Thyroid gland (tissue), 4 donors: ENCODE data around the gene NIPBL. TPM values are rescaled to one million over a fixed set of nuclear protein-coding genes. Genes with fewer than 3 reads are reported as not detected.

ENCODE experiments used
- DNase-seq, 2 donors: peaks; one replicate each; pipeline ENCODE4 v3.0.0-alpha.2; 2019
- H3K27ac ChIP-seq, 3 donors: fragments of 200-600 bp; sonication (generic); 1 replicate in 2 of 3; 2 replicates in 1 of 3; pipeline ENCODE4 v1.5.1; 2016 to 2019; ENCODE audit warnings: mild to moderate bottlenecking in 1 of 3, moderate library complexity in 1 of 3
- H3K27me3 ChIP-seq: fragments of 200-600 bp; sonication (generic); one replicate; pipeline ENCODE4 v1.5.1; 2019
- H3K36me3 ChIP-seq, 2 donors: fragments of 200-600 bp; sonication (generic); one replicate each; pipeline ENCODE4 v1.5.1; 2016 to 2019
- H3K4me1 ChIP-seq, 2 donors: fragments of 200-600 bp; sonication (generic); one replicate each; pipeline ENCODE4 v1.5.1; 2017 to 2019
- H3K4me3 ChIP-seq, 3 donors: fragments of 200-600 bp; sonication (generic); replicated peaks in 1 of 3; 1 replicate in 2 of 3; 2 replicates in 1 of 3; pipeline ENCODE4 v1.5.1; 2016; ENCODE audit warnings: mild to moderate bottlenecking in 1 of 3
- H3K9me3 ChIP-seq: fragments of 200-600 bp; sonication (generic); one replicate; pipeline ENCODE4 v1.5.1; 2017
- POLR2A ChIP-seq, 2 donors: fragments of 450-650 bp; IDR thresholded peaks; one replicate each; pipeline ENCODE4 v1.6.1; 2017; ENCODE audit warnings: antibody characterized with exemption in 2 of 2, mild to moderate bottlenecking in 2 of 2, moderate library complexity in 1 of 2
- WGBS, 2 donors: methylation state at CpG; one replicate each; pipeline ENCODE4 v1.1.5; 2017; 5-methylcytosine and 5-hydroxymethylcytosine counted together
- intact Hi-C: fragments of 100-400 bp; cut with DNase I; formaldehyde crosslinking; loops from one replicate; pipeline ENCODE4 v1.15.1; 2023
- total RNA-seq, 4 donors: library from RNA; depleted of rRNA; stranded (reverse); fragments of >200 nt; gene quantifications; one replicate each; pipeline ENCODE4 v1.2.3, GENCODE V29; 2016
- TF ChIP-seq, protein P1 (sequence below), 6 experiments: fragments of 200-600 bp in 3 of 6; fragments of 450-650 bp in 3 of 6; sonication (generic) in 3 of 6; IDR thresholded peaks; one replicate each; pipeline ENCODE4 v1.5.1; 2016 to 2019; ENCODE audit warnings: antibody characterized with exemption in 6 of 6, mild to moderate bottlenecking in 2 of 6, inconsistent platforms in 1 of 6, moderate library complexity in 1 of 6

NIPBL gene
- total RNA-seq, 4 donors from 2014 or later = 62.1 to 145 (median 87.8) TPM

DNA sequence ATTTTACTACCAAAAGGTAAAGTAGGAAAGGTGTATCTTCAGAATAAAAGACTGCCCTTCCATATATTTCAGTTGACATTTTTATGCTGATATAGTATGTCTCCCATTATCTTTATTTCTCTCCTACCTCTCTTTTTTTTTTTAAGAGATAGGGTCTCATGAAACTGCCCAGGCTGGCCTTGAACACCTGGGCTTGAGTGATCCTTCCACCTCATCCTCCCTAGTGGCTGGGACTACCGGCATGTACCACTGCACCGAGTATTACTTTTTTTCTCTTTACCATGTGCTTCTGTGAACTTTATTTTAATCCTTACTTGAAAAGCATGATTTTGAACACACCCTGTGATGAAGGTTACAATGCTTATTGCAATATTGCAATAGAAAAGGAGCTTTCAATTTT lies 42.7 kb downstream of the NIPBL start:
- WGBS, 2 donors = 71 to 80% methylated on average over 2 of the region's 2 CpGs

DNA sequence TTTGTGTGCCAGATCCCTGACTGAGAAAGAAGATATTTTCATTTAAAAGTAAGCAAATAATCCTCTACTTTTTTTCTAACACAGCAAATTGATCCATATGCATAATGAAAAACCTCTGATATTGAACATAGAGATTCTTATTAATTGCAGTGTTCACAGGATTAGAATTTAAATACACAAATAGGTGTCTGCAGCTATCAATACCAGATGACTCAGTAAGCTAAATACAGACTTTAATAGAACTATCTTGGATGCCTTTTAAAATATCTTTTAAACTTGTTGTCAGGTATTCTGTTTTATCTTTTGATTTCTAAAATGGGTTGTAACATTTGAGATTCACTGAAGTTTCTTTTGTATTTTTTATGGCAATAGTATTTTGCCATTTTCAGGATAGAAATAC lies 43.1 kb downstream of the NIPBL start:
- Histone ChIP-seq H3K9me3 (no peaks in the 10 kb centered on the region), H3K27me3 (no peaks in the 10 kb centered on the region), H3K27ac (no peak overlapping the region), H3K4me3 (no peak overlapping the region), H3K4me1 (no peaks in the 10 kb centered on the region), H3K36me3 (no peaks in the 10 kb centered on the region)
- TF ChIP-seq POLR2A (IDR thresholded peaks at IDR 0.05) = no peak
- TF ChIP-seq, protein P1, sequence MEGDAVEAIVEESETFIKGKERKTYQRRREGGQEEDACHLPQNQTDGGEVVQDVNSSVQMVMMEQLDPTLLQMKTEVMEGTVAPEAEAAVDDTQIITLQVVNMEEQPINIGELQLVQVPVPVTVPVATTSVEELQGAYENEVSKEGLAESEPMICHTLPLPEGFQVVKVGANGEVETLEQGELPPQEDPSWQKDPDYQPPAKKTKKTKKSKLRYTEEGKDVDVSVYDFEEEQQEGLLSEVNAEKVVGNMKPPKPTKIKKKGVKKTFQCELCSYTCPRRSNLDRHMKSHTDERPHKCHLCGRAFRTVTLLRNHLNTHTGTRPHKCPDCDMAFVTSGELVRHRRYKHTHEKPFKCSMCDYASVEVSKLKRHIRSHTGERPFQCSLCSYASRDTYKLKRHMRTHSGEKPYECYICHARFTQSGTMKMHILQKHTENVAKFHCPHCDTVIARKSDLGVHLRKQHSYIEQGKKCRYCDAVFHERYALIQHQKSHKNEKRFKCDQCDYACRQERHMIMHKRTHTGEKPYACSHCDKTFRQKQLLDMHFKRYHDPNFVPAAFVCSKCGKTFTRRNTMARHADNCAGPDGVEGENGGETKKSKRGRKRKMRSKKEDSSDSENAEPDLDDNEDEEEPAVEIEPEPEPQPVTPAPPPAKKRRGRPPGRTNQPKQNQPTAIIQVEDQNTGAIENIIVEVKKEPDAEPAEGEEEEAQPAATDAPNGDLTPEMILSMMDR (IDR thresholded peaks at IDR 0.05) = no peak
- intact Hi-C loops = no loop called here
- no peak for DNase-seq

More for the DNA sequence above, 42.7 kb downstream of the NIPBL start:
- Histone ChIP-seq H3K27me3 (no peaks in the 10 kb centered on the region), H3K27ac (no peak overlapping the region), H3K4me1 (no peaks in the 10 kb centered on the region), H3K9me3 (no peaks in the 10 kb centered on the region), H3K36me3 (no peaks in the 10 kb centered on the region), H3K4me3 (no peak overlapping the region)
- intact Hi-C loops = no loop called here
- DNase-seq = no peak
- TF ChIP-seq, protein P1 (IDR thresholded peaks at IDR 0.05) = no peak
- no peak for TF ChIP-seq POLR2A (IDR thresholded peaks at IDR 0.05)

DNA sequence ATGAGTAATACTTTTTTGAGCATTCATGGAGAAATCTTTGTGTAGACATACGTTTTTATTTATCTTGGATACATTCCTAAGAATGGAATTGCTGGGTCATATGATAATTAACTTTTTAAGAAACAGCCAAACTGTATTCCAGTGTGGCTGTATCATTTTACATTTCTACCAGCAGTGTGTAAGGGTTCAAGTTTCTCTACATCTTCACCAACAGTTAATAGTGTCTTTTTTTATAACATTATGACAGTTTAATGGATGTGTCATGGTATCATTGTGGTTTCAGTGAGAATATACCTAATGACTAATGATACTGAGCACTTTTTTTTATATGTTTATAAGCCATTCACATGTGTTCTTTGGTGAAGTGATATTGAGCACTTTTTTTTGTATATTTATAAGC lies 52.4 kb downstream of the NIPBL start:
- Histone ChIP-seq H3K27me3 (no peaks in the 10 kb centered on the region), H3K4me1 (peaks cover 0 to 18% of the 10 kb centered on the region in 2 donors), H3K36me3 (no peaks in the 10 kb centered on the region), H3K4me3 (no peak overlapping the region), H3K9me3 (no peaks in the 10 kb centered on the region), H3K27ac (no peak overlapping the region)
- 25 to 35% methylated on average over 1 of the region's 1 CpG for WGBS, 2 donors
- intact Hi-C loops = no loop called here
- TF ChIP-seq, protein P1 (IDR thresholded peaks at IDR 0.05) = no peak
- no peak for TF ChIP-seq POLR2A (IDR thresholded peaks at IDR 0.05)
- no peak for DNase-seq

DNA sequence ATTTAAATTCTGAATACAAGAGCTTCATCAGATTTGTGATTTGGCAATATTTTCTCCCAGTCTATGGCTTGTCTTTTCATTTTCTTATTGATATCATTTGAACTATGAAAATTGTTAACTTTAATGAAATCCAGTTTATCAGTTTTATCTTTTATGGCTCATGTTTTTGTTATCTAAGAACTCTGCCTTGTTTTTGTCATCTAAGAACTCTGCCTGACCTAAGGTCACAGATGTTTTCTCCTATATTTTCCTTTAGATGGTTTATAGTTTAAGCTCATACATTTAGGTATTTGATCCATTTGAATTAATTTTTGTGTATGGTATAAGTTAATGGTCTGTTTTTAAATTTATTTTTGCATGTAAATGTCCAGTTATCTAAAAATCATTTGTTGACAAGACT lies 52.9 kb downstream of the NIPBL start:
- H3K27ac ChIP-seq = no peak overlapping the region
- H3K27me3 ChIP-seq = no peaks in the 10 kb centered on the region
- DNase-seq = no peak
- H3K9me3 ChIP-seq = no peaks in the 10 kb centered on the region
- H3K4me1 ChIP-seq = peaks cover 0 to 18% of the 10 kb centered on the region in 2 donors
- TF ChIP-seq, protein P1 (IDR thresholded peaks at IDR 0.05) = no peak
- no peak for TF ChIP-seq POLR2A (IDR thresholded peaks at IDR 0.05)
- intact Hi-C loops = no loop called here
- H3K4me3 ChIP-seq = no peak overlapping the region
- H3K36me3 ChIP-seq = no peaks in the 10 kb centered on the region

DNA sequence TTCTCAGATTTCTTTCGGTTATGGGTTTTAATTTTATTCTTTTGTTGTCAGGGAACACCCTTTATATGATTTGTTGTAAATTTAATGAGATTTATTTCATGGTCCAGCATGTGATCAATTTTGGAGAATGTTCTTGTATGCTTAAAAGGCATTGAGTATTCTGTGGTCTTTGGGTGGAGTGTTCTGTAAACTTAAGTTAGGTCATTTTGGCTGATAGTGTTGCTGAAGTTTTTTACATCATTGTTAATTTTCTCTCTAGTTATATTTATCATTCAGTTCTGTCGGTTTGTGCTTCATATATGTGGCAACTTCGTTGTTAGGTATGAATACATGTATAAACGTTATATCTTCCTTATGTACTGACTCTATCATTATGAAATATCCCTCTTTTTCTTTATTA lies 55.5 kb downstream of the NIPBL start:
- Histone ChIP-seq H3K9me3 (no peaks in the 10 kb centered on the region), H3K27me3 (no peaks in the 10 kb centered on the region), H3K4me1 (peaks cover 0 to 18% of the 10 kb centered on the region in 2 donors), H3K27ac (no peak overlapping the region), H3K4me3 (no peak overlapping the region), H3K36me3 (no peaks in the 10 kb centered on the region)
- TF ChIP-seq POLR2A (IDR thresholded peaks at IDR 0.05) = no peak
- TF ChIP-seq, protein P1 (IDR thresholded peaks at IDR 0.05) = no peak
- intact Hi-C loops = loop anchor here (10.0 kb wide), 1 partner anchor 47 kb away; no protein-coding TSS in a partner anchor
- DNase-seq = no peak
- 97 to 98% methylated on average over 4 of the region's 4 CpGs for WGBS, 2 donors
